ENCODE results near the gene GPRIN1.
"Not testable (repeated sequence)": the region's sequence is repeated elsewhere in the genome, so short reads cannot be mapped to it uniquely, and the experiment has no call there.

GPRIN1 gene

DNA sequence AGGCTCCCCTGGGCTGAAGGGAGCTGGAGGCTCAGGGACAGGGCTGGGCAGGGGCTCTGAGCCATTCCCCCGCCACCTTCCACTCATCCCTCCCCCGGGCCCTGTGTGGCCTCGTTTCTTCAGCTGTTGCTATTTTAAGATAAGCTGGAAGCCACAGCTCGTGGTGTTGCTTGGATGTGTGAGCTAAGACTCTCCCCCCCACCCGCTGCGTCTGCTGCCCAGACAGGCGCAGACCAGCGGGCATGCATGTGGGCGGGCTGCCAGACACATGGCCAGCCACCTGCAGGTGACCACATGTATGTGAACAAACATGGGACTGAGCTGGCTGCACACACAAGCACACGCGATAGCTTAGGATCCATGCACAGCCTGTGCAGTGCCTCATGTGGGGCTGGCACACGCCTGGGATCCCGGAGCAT lies 11.7 kb upstream of the GPRIN1 start:
- no peak for DNase-seq

DNA sequence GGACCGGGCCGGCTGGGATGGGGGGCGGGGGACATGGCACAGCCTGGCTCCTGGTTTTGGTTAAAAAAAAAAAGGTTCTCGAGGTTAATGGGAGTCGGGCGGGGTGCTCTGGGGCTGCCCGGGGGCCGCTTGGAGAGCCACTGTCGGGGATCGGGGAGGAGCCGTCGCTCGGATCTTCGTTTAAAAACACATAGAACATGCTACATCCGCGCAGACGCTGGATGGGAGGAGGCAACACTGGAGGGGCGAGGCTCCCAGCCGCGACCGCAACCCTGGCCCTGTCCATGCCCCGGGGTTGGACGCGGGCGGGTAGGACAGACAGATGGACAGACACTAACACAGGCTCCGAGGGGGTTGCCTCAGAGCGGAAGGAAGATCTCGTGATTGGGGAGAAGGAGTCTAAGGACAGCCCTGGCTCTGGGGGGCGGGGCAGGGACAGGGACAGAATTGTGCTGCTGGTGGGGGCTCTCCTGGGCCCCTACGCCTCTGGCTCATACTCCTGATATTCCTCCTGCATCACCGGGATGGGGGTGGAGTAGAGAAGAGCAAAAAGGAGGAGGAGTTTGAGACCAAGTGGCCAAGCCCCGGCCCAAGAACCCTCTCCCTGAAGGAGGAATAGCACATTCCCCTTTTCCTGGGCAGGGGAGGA lies 10.5 kb upstream of the GPRIN1 start:
- no peak for DNase-seq

DNA sequence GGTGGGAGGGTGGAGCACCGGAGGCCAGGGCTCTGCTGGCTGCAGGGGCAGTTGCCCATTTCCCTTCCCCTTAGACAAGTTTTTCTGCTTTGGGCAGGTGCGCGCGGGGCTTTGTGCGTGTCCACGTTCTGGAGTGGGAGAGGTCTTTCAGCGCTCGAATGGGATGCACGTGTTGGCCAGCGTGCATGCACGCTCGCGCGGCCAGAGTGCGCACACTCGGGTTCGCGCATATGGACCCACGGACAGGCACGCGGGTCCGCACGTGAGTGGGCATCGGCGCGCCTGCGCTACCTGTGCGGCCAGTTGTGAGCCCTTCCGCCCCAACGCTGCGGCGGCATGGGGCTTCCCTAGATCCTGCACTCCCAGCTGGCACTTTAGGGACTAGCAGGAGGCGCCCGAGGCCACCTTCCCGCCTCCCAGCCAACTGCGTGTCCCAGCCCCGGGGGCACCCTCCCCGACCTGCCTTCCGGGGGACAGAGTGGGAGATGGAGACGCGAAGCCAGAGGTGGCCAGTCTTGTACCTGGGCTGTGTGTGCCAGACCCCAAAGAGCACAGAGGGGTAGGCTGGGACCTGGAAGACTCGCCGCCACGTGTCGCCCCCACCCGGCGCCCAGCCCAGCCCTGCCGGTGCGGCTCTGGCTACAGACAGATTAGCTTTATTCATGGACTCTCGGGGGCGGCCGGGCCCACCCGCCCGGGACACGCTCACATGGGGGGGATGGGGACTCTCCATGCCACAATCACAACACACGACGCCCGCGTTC lies 9.8 kb upstream of the GPRIN1 start:
- DNase-seq: no peak

DNA sequence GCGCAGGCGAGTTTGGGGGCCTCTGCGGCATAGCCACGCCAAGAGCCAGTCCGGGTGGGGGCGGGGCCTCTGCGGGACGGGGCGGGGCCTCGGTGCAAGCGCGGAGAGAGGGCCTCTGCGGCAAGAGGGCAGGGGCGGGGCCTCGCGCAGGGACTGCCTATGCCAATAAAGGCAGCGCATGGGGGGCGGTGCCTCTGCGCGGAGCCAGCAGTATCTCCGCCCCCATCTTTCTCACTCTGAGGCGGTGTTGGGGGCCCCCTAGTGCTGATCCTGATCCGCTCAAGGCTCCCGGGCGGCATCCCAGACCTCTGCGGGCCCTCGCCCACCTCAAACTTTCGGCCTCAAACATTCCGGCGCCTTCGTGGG lies 9.2 kb upstream of the GPRIN1 start:
- no peak for DNase-seq

DNA sequence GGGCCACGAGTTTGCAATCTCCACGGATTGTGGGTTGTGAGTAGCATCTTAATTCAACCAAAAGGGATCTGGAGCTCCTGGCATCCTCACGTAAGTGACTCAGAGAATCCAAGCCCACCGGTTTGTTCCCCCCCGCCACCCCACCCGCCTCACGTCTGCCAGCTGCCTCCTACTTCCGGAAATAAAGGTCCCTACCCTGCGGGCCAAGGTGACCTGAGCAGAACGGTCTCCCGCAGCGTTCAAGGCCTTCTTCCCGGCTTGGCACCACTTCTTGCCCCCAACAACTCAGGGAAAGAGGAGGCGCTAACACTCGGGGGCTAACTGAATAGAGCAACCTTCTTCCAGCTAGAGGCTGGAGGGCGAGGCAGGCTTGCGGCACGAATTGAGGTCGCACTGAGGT lies 8.8 kb upstream of the GPRIN1 start:
- no peak for DNase-seq

DNA sequence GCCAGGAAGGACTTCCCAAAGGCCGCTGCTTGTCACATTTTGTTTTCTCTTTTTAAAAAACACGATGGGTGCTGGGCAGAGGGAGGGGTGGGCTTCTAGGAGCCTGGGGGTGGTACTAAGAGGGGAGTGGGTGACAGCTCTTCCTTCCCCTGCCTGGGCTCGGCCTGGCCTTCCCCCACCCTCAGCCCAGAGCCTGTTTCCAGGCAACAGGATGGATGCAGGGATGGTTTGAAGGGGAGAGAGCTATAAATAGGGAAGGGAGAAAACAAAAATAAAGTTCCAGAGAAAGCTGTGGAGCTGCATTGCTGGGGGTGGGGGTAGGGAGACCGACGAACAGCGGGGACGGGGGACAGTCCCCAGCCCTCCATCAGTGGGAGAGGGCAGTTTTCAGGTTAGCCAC lies 6.6 kb upstream of the GPRIN1 start:
- no peak for DNase-seq

DNA sequence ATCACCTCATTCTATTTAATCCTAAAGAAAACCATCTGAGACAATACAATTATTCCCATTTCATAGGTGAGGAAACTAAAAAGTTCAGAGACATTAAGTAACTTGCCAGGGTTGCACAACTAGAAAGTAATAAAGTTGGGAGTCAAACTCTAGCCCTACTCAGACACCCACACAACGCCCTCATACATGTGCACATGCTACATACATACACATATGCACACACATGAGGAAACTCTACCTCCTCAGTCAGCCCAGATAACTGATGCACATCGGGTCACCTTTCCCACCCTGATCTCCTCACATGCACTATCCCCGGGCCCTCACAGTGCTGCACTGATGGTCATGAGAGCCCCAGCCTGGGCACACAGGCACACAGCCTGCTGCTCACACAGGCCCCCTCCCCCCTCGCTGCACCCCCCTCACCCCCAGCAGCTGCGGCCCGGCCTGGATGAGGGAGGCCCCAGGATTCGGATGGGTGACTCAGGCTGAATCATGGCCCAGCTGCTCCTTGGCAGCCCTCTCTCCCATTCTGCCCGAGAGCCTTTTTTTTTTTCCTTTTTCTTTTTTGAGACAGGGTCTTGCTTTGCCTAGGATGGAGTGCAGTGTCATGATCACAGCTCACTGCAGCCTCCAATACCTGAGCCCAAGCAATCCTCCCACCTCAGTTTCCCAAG lies 5.0 kb upstream of the GPRIN1 start:
- no peak for DNase-seq

DNA sequence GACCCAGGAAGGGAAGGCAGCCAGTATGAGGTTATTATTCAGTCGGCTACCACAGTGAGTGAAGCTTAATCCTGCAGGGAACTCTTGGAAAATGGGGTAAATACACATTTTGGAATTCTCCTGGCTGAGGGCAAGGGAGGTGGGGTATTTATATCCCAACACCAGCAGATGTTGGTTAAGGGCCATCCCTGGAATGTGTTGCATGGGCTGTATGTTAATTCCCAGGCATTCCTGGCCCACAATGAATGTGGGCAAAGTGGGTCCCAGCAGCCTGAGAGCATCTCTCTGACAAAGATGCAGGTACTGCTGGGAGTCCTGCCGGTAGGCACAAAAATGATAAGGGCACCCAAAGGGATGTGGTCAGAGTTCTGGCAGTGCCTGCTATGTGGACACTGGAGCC lies 2.9 kb upstream of the GPRIN1 start:
- DNase-seq: no peak

DNA sequence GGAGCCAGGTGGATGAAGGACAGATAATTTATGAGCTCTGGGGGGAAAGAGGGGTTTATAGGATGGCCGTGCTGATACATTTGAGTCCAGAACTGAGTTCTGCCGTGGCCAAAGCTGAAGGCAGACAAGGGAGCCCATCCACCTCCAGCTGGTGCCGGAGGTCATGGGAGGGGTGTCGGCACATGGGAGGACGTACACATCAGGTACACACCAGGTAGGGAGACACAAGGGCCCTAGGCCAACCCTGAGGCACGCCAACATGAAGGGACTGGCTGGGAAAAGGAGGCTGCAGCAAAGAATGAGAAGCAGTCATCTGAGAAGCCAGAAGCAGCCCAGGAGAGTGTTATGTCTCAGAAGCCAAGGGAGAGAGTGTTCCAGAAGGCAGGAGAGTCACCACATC lies 2.1 kb upstream of the GPRIN1 start:
- no peak for DNase-seq

DNA sequence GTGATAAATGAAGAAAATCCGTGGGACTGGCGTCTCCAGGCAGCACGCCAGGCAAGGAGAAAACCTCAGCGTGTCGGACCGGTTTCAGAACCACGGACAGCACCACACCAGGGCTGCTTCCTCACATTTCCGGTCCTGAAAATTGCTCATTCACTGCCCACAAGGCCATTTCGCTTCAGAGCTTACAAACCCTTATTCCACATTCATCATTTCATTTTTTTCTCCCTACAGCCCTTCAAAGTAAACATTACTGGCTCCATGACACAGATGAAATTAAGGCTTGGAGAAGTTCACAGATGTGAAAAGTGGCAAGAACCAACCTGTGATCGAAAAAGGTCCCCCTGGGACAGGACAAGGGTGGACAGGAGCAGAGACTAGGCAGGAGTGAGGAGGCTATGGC lies 1.5 kb upstream of the GPRIN1 start:
- DNase-seq: no peak

DNA sequence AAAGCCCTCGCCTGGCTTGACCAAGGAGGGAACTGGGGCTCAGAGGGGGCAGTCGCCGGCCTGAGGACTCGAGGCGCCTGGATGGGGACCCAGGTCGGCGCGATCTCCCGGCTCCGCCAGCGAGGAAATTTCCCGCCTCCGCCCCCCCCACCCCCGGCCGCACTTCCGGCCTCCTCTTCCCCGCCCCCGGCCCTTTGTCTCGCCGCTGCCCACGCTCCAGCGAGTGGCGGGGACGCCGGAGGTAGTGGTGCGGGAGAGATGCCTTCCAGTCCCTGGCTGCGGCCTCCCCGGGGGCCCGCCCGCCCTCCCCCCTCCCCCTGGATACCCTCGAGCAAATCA lies 448 bp upstream of the GPRIN1 start:
- peak; percentile 6 for DNase-seq

DNA sequence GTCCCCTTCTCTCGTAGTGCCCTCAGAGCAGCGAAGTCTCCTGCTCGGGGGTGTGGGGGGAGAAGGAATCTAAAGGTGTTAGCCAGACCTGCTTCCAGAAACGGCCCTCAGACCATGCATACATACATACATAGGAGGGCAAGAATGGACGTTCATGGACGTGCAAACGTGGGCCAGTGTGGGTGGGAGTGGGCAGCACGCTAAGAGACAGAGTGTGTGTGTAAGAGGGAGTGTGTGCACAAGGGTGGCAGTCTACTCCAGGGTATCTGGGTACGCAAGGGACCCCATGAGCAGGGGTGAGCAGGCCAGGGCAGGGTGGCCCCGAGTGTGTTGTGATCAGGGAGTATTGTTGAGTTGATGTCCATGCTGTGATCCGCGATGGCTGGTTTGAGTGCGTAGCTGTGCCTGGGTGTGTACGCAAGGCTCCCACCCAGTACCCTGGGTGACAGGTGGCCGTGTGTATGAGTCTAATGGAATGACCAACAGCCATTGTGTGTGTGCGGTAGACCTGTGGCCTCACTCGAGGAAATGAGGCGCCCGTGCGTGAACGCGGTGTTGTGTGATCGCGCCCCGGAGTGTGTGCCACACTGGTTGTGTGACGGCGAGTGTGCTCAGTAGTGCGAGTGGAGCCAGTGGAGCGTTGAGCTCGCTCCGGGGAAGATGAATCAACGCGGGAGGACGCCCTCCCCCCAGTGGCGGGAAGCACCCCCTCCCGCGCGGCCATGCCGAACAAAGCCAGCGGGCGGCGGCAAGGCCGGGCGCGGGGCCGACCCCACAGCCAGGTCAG lies 826 bp downstream of the GPRIN1 start:
- no peak for DNase-seq

DNA sequence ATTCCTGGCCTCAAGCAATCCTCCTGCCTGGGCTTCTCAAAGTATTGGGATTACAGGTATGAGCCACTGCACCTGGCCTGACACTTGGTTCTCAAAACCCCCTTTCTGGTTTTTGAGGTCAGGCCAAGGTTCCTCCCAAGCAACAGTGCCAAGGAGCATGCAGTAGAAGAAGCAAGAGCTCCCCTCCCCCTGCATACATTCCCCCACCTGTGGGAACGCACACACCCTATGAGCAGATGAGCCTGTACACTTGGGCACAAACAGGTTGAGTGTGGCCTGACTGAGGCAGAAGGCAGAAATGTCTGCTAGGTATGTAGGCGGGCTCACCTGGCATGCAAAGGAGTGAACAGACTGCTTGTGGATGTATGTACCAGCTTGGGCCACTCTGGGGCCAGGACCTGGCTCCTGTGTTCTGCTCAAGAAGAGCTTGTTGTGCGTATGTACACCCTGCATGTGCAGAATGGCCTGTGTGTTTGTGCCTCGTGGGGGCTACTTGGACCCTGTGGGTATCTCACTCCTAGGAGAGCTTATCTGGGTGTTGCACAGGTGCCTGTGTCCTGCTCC lies 1.7 kb downstream of the GPRIN1 start:
- DNase-seq: no peak

DNA sequence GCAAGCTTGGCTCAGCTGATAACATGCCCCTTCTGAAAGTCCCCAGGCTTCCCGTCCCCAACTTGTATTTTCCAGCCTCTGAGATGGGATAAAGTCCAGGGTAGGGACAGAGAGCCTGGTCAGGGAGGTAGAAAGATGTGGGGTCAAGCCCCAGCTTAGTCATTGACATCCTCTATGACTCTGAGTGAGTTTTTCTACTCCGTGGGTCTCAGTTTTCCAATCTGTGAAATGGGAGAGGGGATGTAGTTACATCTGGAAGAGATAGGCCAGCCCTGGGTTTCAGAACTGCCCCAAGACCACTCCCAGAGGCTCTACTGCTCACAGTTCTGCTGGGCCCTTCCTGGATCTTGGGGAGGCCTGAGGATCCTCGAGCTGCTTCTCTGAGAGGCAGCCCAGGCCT lies 3.1 kb downstream of the GPRIN1 start:
- no peak for DNase-seq

DNA sequence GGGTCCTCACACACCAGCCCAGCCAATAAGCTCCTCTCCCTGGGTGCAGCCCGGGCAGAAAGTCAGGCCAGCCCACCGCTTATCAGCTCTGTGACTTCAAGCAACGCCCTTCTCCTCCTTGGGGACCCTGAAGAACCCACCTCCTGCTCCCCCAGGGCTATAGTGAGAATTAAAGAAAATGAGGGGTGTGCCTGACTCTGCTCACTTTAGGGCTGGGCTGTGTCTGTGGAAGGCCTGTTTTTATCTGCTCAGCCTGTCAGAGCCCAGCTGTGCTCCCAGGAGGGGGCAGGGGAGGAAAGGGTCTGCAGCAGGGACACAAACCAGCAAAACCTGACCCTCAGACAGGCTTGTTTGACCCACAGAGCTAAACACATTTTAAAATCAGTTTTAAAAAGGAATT lies 3.9 kb downstream of the GPRIN1 start:
- no peak for DNase-seq

DNA sequence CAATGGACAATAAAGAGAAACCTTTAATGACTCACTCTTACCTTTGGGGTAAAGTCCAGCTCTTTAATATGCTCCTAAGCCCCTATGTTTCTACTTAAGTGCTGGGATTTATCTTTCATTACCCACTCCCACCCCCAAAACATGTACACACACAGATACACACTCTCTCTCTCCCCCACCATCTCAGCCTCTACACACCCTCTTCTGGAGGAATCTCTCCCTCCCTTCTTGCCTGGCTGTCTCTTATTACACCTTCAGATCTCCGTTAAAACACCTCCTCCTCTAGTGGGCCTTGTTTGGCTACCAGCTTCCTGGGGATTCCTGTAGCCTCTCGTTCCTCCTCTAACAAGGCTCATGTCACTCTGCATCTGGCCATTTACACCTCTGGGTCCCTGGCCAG lies 6.9 kb downstream of the GPRIN1 start:
- no peak for DNase-seq

DNA sequence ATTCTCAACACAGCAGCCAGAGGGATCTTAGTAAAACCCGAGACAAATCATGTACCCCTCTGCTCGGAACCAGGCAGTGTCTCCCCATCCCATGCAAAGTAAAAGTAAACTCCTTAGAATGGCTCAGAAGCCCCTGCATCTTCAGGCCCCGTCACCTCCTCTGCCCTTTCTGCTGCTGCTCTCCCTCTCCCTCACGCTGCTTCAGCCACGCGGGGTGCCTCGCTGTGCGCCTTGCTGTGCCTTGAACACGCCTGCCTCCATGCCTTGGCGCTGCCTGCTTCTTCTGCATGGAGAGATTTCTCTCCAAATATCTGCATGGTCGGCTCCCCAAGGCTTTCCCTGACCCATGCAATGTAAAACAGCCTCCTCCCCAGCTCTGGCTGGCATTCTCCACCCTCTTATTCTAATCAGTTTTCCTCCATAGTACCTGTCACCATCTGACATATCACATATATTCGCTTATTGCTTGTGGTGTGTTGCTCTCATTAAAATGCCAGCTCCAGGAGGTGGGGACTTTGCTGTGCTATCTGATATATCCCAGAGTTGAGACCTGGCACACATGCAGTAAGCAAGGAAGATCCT lies 8.0 kb downstream of the GPRIN1 start:
- DNase-seq: no peak

DNA sequence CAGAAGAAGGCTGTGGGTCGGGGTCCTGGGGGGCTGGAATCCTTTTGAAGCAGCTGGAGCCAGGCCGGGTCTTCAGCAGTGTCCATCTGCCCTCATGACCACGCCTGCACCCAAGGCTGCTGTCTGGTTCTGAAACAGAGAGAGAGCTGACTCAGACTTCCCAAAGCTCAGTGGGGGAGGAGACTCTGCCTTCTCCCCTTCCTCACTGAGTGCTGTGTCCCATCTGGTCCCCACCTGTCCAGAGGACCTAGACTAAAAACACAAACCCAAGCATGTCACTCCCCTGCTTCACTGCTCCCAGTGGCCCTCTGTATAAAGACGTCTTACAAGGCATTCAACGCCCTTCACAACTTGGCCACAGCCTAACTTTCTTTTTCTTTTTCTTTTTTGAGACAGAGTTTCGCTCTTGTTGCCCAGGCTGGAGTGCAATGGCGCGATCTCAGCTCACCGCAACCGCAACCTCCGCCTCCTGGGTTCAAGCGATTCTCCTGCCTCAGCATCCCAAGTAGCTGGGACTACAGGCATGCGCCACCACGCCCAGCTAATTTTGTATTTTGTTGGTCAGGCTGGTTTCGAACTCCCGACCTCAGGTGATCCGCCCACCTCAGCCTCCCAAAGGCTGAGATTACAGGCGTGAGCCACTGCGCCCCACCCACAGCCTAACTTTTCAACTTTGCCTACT lies 10.1 kb downstream of the GPRIN1 start:
- not testable (repeated sequence) for DNase-seq

DNA sequence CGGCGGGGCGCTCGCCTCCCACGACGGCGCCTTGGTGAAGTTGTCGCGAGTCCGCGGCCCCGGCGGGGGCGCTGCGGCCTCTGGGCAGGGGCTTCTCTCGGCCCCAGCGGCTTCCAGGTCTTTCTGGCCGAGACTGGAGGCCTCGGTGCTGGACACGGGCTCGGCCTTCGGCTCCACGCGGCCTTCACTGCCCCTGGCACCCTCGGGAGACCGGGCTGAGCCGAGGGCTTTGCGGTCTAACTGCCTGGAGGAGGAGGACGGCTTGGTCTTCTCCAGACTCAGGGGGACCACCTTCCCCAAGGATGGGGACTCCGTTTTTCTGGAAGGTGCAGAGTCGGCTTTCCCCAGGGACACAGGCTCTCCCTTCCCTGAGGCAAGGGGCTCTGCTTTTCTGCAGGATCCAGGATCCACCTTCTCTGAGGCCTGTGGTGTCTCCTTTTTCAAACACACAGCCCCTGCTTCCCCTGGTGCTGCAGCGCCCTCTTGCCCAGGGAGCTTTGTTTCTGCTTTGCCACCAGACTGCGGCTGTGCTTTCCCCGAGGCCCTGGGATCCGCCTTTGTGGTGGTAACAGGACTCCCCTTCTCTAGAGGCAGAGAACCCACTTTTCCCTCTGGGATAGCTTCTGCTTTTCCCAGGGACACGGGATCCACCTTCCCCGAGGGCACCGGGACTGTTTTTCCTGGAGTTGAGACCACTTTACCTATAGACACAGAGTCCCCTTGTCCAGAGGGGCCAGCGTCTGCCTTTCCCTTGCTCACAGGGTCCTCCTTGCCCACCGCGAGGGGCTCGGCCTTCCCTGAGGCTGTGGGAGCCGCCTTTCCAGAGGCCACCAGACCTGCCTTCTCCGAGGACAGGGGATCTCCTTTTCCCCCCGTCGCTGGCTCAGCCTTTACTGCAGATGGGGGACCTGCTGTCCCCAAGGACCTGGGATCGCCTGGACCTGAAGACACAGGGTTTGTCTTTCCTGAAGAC lies 12.3 kb downstream of the GPRIN1 start:
- no peak for DNase-seq

DNA sequence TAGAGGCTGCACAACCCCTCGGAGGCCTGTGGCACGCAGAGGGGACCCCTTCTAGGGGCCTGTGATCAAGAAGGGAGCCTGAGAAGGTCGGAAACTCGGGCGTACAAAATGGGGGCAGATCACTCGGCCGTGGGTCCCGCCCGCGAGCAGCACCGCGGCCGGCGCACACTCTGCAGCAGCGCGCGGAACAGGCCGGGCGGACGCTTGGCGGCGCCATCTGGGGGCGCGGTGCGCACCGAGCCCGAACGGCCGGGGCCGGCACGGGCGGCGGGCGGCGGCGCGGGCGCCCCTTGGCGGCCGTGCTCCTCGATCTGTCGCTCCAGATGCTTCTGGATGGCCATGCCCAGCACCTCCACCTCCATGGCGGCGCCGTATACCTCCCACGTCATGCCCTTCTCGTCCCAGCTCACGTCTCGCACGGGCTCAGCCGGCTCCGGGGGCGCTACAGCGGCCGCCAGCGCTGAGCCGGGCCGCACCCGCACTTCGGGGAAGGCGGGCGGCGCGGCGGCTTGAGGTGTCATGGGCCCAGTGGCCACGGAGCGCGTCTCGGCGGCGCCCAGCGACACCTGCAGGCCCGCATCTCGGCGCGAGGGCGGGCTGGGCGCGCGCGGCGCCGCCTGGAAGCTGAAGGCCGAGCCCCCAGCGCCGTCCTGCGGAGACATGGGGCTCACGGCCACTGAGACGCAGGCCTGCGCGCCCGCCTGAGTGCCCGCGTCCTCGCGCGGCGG lies 13.1 kb downstream of the GPRIN1 start:
- no peak for DNase-seq
